ENCODE results near the gene RPS6KA3. TPM values are rescaled to one million over a fixed set of nuclear protein-coding genes. Genes with fewer than 3 reads are reported as not detected.

Gene RPS6KA3
- total and polyA plus RNA-seq, 2 of the 8 experiments (the other 6 are each of a cell fraction or from before 2014, with no cell fraction given) = 7.1 to 13.0 TPM

GRCh38 chrX:20271186-20271585 is 4.5 kb upstream of the RPS6KA3 start:
- Histone ChIP-seq H3K79me1 (ENCODE audit: low read depth, low read length) (no peaks in the 10 kb centered on the region), H4K20me1 (replicated peaks in 1 of 2; ENCODE audit: control insufficient read depth in 1 of 2, insufficient read depth in 2 of 2, low read length in 2 of 2) (no peaks in the 10 kb centered on the region), H3K9ac (replicated peaks in 1 of 4; ENCODE audit: extremely low read depth in 1 of 4, low read depth in 3 of 4, low read length in 3 of 4) (no peak overlapping the region), H3K4me3 (ENCODE audit: extremely low read depth in 1 of 4, insufficient read depth in 2 of 4, low read depth in 3 of 4, low read length in 4 of 4) (no peak overlapping the region), H3K27ac (ENCODE audit: low read depth, low read length) (no peak overlapping the region), H3K23ac (ENCODE audit: insufficient read length) (no peak overlapping the region), H2BK5ac (ENCODE audit: low read depth, low read length) (no peak overlapping the region), H3K4me1 (replicated peaks in 1 of 4; ENCODE audit: control insufficient read depth in 3 of 4, insufficient read depth in 4 of 4, low read length in 3 of 4) (peaks cover 0 to 4% (median 0%) of the 10 kb centered on the region in 4 experiments; a peak in 3 of 7 replicates), H3K14ac (ENCODE audit: insufficient read length) (no peak overlapping the region), H4K8ac (ENCODE audit: extremely low read depth, insufficient read depth, low read length) (no peak overlapping the region), H2BK15ac (ENCODE audit: low read length) (no peak overlapping the region), H3K18ac (ENCODE audit: extremely low read depth, low read length) (no peak overlapping the region), H3K4ac (replicated peaks; ENCODE audit: insufficient read length, low read depth, low read length) (no peak overlapping the region), H3K4me2 (ENCODE audit: insufficient read depth in 1 of 2, low read depth in 2 of 2, low read length in 2 of 2) (no peak overlapping the region), H3K79me2 (ENCODE audit: control insufficient read depth in 1 of 2, insufficient read depth in 2 of 2, low read length in 2 of 2) (no peaks in the 10 kb centered on the region), H2BK20ac (ENCODE audit: low read length) (no peak overlapping the region), H2AFZ (ENCODE audit: low read length) (no peak overlapping the region), H4K91ac (replicated peaks; ENCODE audit: insufficient read length, low read length) (no peak overlapping the region), H3K27me3 (replicated peaks in 1 of 4; ENCODE audit: control insufficient read depth in 3 of 4, extremely low read depth in 1 of 4, insufficient read depth in 3 of 4, low read length in 3 of 4) (peaks cover 4 to 17% (median 13%) of the 10 kb centered on the region in 4 experiments), H3K23me2 (ENCODE audit: low read depth, low read length) (no peaks in the 10 kb centered on the region; the same call in 1 of the 2 replicates), H2AK5ac (ENCODE audit: low read depth, low read length) (no peak overlapping the region), H2BK12ac (ENCODE audit: low read depth, low read length) (no peak overlapping the region), H3K56ac (replicated peaks; ENCODE audit: insufficient read length, low read depth, low read length) (no peak overlapping the region), H3K36me3 (ENCODE audit: control insufficient read depth in 2 of 4, insufficient read depth in 4 of 4, low read length in 3 of 4) (no peaks in the 10 kb centered on the region), H3K9me3 (ENCODE audit: insufficient read depth in 2 of 2, low read depth in 1 of 2, low read length in 1 of 2) (no peaks in the 10 kb centered on the region), H4K5ac (ENCODE audit: insufficient read length, low read depth, low read length) (no peak overlapping the region), H2BK120ac (replicated peaks; ENCODE audit: low read depth, low read length) (no peak overlapping the region)
- ChIA-PET CTCF (ENCODE audit: partially characterized antibody) (no interaction called here), POLR2A (ENCODE audit: partially characterized antibody) (no interaction called here)
- DNase-seq (ENCODE audit: low read depth in 1 of 2, low spot score in 2 of 2) (no peak), FAIRE-seq (no peak)
- WGBS, 2 experiments (ENCODE audit: extremely low coverage in 1 of 2, insufficient coverage in 1 of 2, insufficient read length in 1 of 2, insufficient replicate concordance in 2 of 2, low coverage in 1 of 2, low lambda C conversion rate in 2 of 2, missing lambda C conversion rate in 1 of 2) = 78% methylated on average over 1 of the region's 1 CpG; no CpG with 5 or more reads in 1 of the 2 experiments
- TF ChIP-seq ASH2L (IDR thresholded peaks at IDR 0.05; ENCODE audit: low read length) (no peak), SAP30 (IDR thresholded peaks at IDR 0.05; ENCODE audit: insufficient read depth, insufficient replicate concordance, low read length) (no peak), E2F6 (IDR thresholded peaks at IDR 0.05) (no peak), YY1 (IDR thresholded peaks at IDR 0.05; ENCODE audit: low read depth, low read length) (no peak)
